Neural cell (in vitro differentiated cells): Measurements from ENCODE around the gene MCM9. TPM values are rescaled to one million over a fixed set of nuclear protein-coding genes. Genes with fewer than 3 reads are reported as not detected.

Experiments used
- H2AFZ ChIP-seq: fragments of 200-600, 300-800 bp; sonication (generic), shearing (Covaris generic); 2 replicates; pipeline ENCODE4 v1.6.0; 2014; ENCODE audit warnings: low read depth, mild to moderate bottlenecking, antibody characterized with exemption, low read length, moderate library complexity
- H3F3A ChIP-seq: fragments of 200-600 bp; shearing (Covaris generic); 2 replicates; pipeline ENCODE4 v1.6.1; 2016; ENCODE audit warnings: mild to moderate bottlenecking, moderate library complexity, mixed read lengths, antibody characterized with exemption, low read length; ENCODE audit not compliant: insufficient read depth, poor library complexity, severe bottlenecking
- H3K27ac ChIP-seq: fragments of 200-600, 300-800 bp; sonication (generic), shearing (Covaris generic); 2 replicates; pipeline ENCODE4 v1.5.1; 2014; ENCODE audit warnings: mild to moderate bottlenecking, low read length, moderate library complexity
- H3K27me3 ChIP-seq: fragments of 300-800, 200-600 bp; sonication (generic), shearing (Covaris generic); 2 replicates; pipeline ENCODE4 v1.6.0; 2014; ENCODE audit warnings: mild to moderate bottlenecking, low read depth, low read length, moderate library complexity; ENCODE audit not compliant: insufficient read depth
- H3K36me3 ChIP-seq: fragments of 300-800, 200-600 bp; sonication (generic), shearing (Covaris generic); 2 replicates; pipeline ENCODE4 v1.5.1; 2014; ENCODE audit warnings: mild to moderate bottlenecking, antibody characterized with exemption, low read length, moderate library complexity; ENCODE audit not compliant: insufficient read depth
- H3K4me2 ChIP-seq: fragments of 300-800, 200-600 bp; sonication (generic), shearing (Covaris generic); 2 replicates; pipeline ENCODE4 v1.6.0; 2014; ENCODE audit warnings: mild to moderate bottlenecking, low read length
- H3K4me3 ChIP-seq: fragments of 300-800, 200-600 bp; sonication (generic), shearing (Covaris generic); 2 replicates; pipeline ENCODE4 v1.5.1; 2014; ENCODE audit warnings: mild to moderate bottlenecking, low read length, moderate library complexity
- H3K79me2 ChIP-seq: fragments of 200-600 bp; shearing (Covaris generic); replicated peaks from 2 replicates; pipeline ENCODE4 v1.6.0; 2014; ENCODE audit warnings: mild to moderate bottlenecking, low read length, moderate library complexity; ENCODE audit not compliant: insufficient read depth
- H3K9ac ChIP-seq: fragments of 300-800, 200-600 bp; sonication (generic), shearing (Covaris generic); 2 replicates; pipeline ENCODE4 v1.6.1; 2016; ENCODE audit warnings: mild to moderate bottlenecking, low read length, mixed read lengths
- H3K9me2 ChIP-seq: fragments of 200-600 bp; shearing (Covaris generic); 2 replicates; pipeline ENCODE4 v1.6.1; 2016; ENCODE audit warnings: mild to moderate bottlenecking, low read length, mixed read lengths; ENCODE audit not compliant: insufficient read depth
- H3K9me3 ChIP-seq: fragments of 200-600, 300-800 bp; sonication (generic), shearing (Covaris generic); 2 replicates; pipeline ENCODE4 v1.6.1; 2016; ENCODE audit warnings: mild to moderate bottlenecking, mixed run types, low read length, moderate library complexity, mixed read lengths
- H4K20me1 ChIP-seq: fragments of 200-600 bp; shearing (Covaris generic); 2 replicates; pipeline ENCODE4 v1.6.1; 2016; ENCODE audit warnings: mild to moderate bottlenecking, mixed run types; ENCODE audit not compliant: insufficient read depth
- CTCF ChIP-seq: fragments of 450-650 bp; IDR thresholded peaks from 2 replicates; pipeline ENCODE4 v1.5.1; 2014; ENCODE audit warnings: antibody characterized with exemption, mild to moderate bottlenecking, moderate library complexity; ENCODE audit not compliant: poor library complexity, severe bottlenecking
- EP300 ChIP-seq: fragments of 450-650 bp; conservative IDR thresholded peaks from 2 replicates; pipeline ENCODE4 v1.6.1; 2014; ENCODE audit warnings: antibody characterized with exemption, mild to moderate bottlenecking, moderate library complexity; ENCODE audit not compliant: poor library complexity, severe bottlenecking
- EZH2 ChIP-seq: fragments of 200-600, 300-800 bp; shearing (Covaris generic), sonication (generic); IDR thresholded peaks from 2 replicates; pipeline ENCODE4 v1.6.1; 2014; ENCODE audit warnings: antibody characterized with exemption, low read length, borderline replicate concordance, mild to moderate bottlenecking; ENCODE audit not compliant: insufficient read depth, poor library complexity, severe bottlenecking
- MXI1 ChIP-seq: fragments of 450-650 bp; conservative IDR thresholded peaks from 2 replicates; pipeline ENCODE4 v1.6.1; 2014; ENCODE audit warnings: antibody characterized with exemption, mild to moderate bottlenecking; ENCODE audit not compliant: poor library complexity, severe bottlenecking
- POLR2AphosphoS5 ChIP-seq: IDR thresholded peaks from 2 replicates; pipeline ENCODE4 v1.6.1; 2012
- RAD21 ChIP-seq: fragments of 450-650 bp; conservative IDR thresholded peaks from 2 replicates; pipeline ENCODE4 v1.6.1; 2014; ENCODE audit warnings: antibody characterized with exemption, mild to moderate bottlenecking, moderate library complexity
- REST ChIP-seq: IDR thresholded peaks from 2 replicates; pipeline ENCODE4 v1.6.1; 2012; ENCODE audit warnings: borderline replicate concordance
- SMC3 ChIP-seq: fragments of 450-650 bp; conservative IDR thresholded peaks from 2 replicates; pipeline ENCODE4 v1.6.1; 2014; ENCODE audit warnings: antibody characterized with exemption, mild to moderate bottlenecking, moderate library complexity; ENCODE audit not compliant: poor library complexity
- TAF1 ChIP-seq: IDR thresholded peaks from 2 replicates; pipeline ENCODE4 v1.6.1; 2012; ENCODE audit warnings: low read depth
- polyA plus RNA-seq: library from polyadenylated mRNA; depleted of rRNA; stranded (reverse); fragments of >200 nt; gene quantifications from 2 replicates; pipeline ENCODE4 v1.2.3, GENCODE V29; 2014

The MCM9 gene
- polyA plus RNA-seq, 1 donor from 2014 or later: 7.8 TPM

GRCh38 chr6:118871331-118871730, 63.6 kb downstream of the MCM9 start:
- H3K36me3 ChIP-seq: no peaks in the 10 kb centered on the region
- TF ChIP-seq SMC3 (no peak), TAF1 (no peak), CTCF (no peak), EP300 (no peak), REST (no peak), EZH2 (no peak), POLR2AphosphoS5 (no peak), MXI1 (no peak), RAD21 (no peak)
- no peaks in the 10 kb centered on the region for H3F3A ChIP-seq
- H3K9me3 ChIP-seq: no peaks in the 10 kb centered on the region
- no peaks in the 10 kb centered on the region for H3K79me2 ChIP-seq
- no peak overlapping the region for H3K4me2 ChIP-seq
- H3K4me3 ChIP-seq: no peak overlapping the region
- no peaks in the 10 kb centered on the region for H3K9me2 ChIP-seq
- no peak overlapping the region for H3K9ac ChIP-seq
- no peak overlapping the region for H2AFZ ChIP-seq
- no peaks in the 10 kb centered on the region for H3K27me3 ChIP-seq
- H4K20me1 ChIP-seq: no peaks in the 10 kb centered on the region
- no peak overlapping the region for H3K27ac ChIP-seq

- Histone ChIP-seq H3K79me2 (no peaks in the 10 kb centered on the region), H3F3A (no peaks in the 10 kb centered on the region), H4K20me1 (no peaks in the 10 kb centered on the region), H3K4me2 (no peak overlapping the region), H3K9ac (no peak overlapping the region), H3K27ac (no peak overlapping the region), H2AFZ (no peak overlapping the region), H3K9me3 (no peaks in the 10 kb centered on the region), H3K9me2 (no peaks in the 10 kb centered on the region), H3K36me3 (no peaks in the 10 kb centered on the region), H3K27me3 (no peaks in the 10 kb centered on the region), H3K4me3 (no peak overlapping the region)
- TF ChIP-seq RAD21: no peak
- no peak for TF ChIP-seq EP300
- TF ChIP-seq EZH2: no peak
- TF ChIP-seq POLR2AphosphoS5: no peak
- no peak for TF ChIP-seq CTCF
- no peak for TF ChIP-seq REST
- no peak for TF ChIP-seq MXI1
- no peak for TF ChIP-seq SMC3
- TF ChIP-seq TAF1: no peak
Observed at GRCh38 chr6:118869894-118870589, 64.9 kb downstream of the MCM9 start.
